Uterus (tissue), 2 donors: ENCODE results near the gene NREP.

Source experiments
- CTCF ChIP-seq, 4 experiments: fragments of 200-600 bp in 2 of 4; fragments of 450-650 bp in 2 of 4; sonication (generic) in 2 of 4; IDR thresholded peaks; one replicate each; pipeline ENCODE4 v1.5.1; 2016 to 2019; ENCODE audit warnings: antibody characterized with exemption in 4 of 4, mild to moderate bottlenecking in 2 of 4, moderate library complexity in 1 of 4
- POLR2A ChIP-seq, 2 donors: fragments of 450-650 bp; IDR thresholded peaks; one replicate each; pipeline ENCODE4 v1.6.1; 2016; ENCODE audit warnings: antibody characterized with exemption in 2 of 2, mild to moderate bottlenecking in 1 of 2, moderate library complexity in 1 of 2

GRCh38 chr5:111784491-111785181 is 27.6 kb upstream of the NREP start:
- TF ChIP-seq CTCF (IDR thresholded peaks at IDR 0.05) (no peak), POLR2A (IDR thresholded peaks at IDR 0.05) (no peak)
